ENCODE data around the gene TAF11L14. TPM values are rescaled to one million over a fixed set of nuclear protein-coding genes. Genes with fewer than 3 reads are reported as not detected.
"Not testable (repeated sequence)": the region's sequence is repeated elsewhere in the genome, so short reads cannot be mapped to it uniquely, and the experiment has no call there.

Gene TAF11L14
- total RNA-seq, 2 donors from 2014 or later = not detected

- H3K9me3 ChIP-seq = no peaks in the 10 kb centered on the region
These were observed 19.2 kb upstream of the TAF11L14 start for GRCh38 chr5:17614872-17615605.

GRCh38 chr5:17619354-17619753 is 14.9 kb upstream of the TAF11L14 start:
- Histone ChIP-seq H3K4me1 (no peaks in the 10 kb centered on the region), H3K27me3 (no peaks in the 10 kb centered on the region), H3K4me3 (no peak overlapping the region), H3K9me3 (no peaks in the 10 kb centered on the region), H3K27ac (no peak overlapping the region), H3K36me3 (no peaks in the 10 kb centered on the region)
- TF ChIP-seq CTCF (IDR thresholded peaks at IDR 0.05) = no peak
- no peak for DNase-seq (ENCODE audit: low spot score)

More at GRCh38 chr5:17614872-17615605, 19.2 kb upstream of the TAF11L14 start:
- Histone ChIP-seq H3K27me3 (no peaks in the 10 kb centered on the region), H3K4me1 (no peaks in the 10 kb centered on the region), H3K27ac (no peak overlapping the region), H3K36me3 (no peaks in the 10 kb centered on the region), H3K4me3 (no peak overlapping the region)
- no peak for TF ChIP-seq CTCF (IDR thresholded peaks at IDR 0.05)
- DNase-seq (ENCODE audit: low spot score) = no peak

GRCh38 chr5:17620627-17621026 is 13.6 kb upstream of the TAF11L14 start:
- no peaks in the 10 kb centered on the region for H3K9me3 ChIP-seq
- H3K36me3 ChIP-seq = no peaks in the 10 kb centered on the region
- no peaks in the 10 kb centered on the region for H3K4me1 ChIP-seq
- H3K27ac ChIP-seq = no peak overlapping the region
- no peak for TF ChIP-seq CTCF (IDR thresholded peaks at IDR 0.05)
- DNase-seq (ENCODE audit: low spot score) = no peak
- H3K4me3 ChIP-seq = no peak overlapping the region
- H3K27me3 ChIP-seq = no peaks in the 10 kb centered on the region

- no peak overlapping the region for H3K27ac ChIP-seq
- H3K4me1 ChIP-seq = no peaks in the 10 kb centered on the region
- H3K27me3 ChIP-seq = no peaks in the 10 kb centered on the region
- H3K4me3 ChIP-seq = no peak overlapping the region
- no peaks in the 10 kb centered on the region for H3K9me3 ChIP-seq
- no peak for TF ChIP-seq CTCF (IDR thresholded peaks at IDR 0.05)
- no peak for DNase-seq (ENCODE audit: low spot score)
- no peaks in the 10 kb centered on the region for H3K36me3 ChIP-seq
These were observed 8.6 kb upstream of the TAF11L14 start for GRCh38 chr5:17625686-17626085.

- H3K36me3 ChIP-seq; H3K27ac ChIP-seq; H3K27me3 ChIP-seq; DNase-seq (ENCODE audit: low spot score); H3K4me3 ChIP-seq; H3K4me1 ChIP-seq; H3K9me3 ChIP-seq: not testable (repeated sequence)
These were observed 2.5 kb upstream of the TAF11L14 start, which contains the start of gene TAF11L13 for GRCh38 chr5:17631788-17632187. Gene TAF11L13 (plus strand): TSS chr5:17632088.

GRCh38 chr5:17649232-17649631 is 15.0 kb downstream of the TAF11L14 start:
- not testable (repeated sequence) for H3K9me3 ChIP-seq; H3K4me1 ChIP-seq; H3K4me3 ChIP-seq; DNase-seq (ENCODE audit: low spot score); H3K36me3 ChIP-seq; H3K27me3 ChIP-seq; H3K27ac ChIP-seq

- not testable (repeated sequence) for H3K9me3 ChIP-seq; H3K4me1 ChIP-seq; H3K36me3 ChIP-seq; H3K27me3 ChIP-seq; H3K4me3 ChIP-seq; H3K27ac ChIP-seq; DNase-seq (ENCODE audit: low spot score)
These were observed 21.0 kb downstream of the TAF11L14 start for GRCh38 chr5:17655201-17655759.

Measured in right atrium auricular region (tissue), 2 donors.